HG03571 (cell line): Measurements from ENCODE around the gene PSMC1.

Experiments
- ATAC-seq: cut with Tn5 transposase; IDR thresholded peaks from one replicate; pipeline ENCODE4 v1.9.1; 2021; ENCODE audit not compliant: unreplicated experiment

The PSMC1 gene

DNA sequence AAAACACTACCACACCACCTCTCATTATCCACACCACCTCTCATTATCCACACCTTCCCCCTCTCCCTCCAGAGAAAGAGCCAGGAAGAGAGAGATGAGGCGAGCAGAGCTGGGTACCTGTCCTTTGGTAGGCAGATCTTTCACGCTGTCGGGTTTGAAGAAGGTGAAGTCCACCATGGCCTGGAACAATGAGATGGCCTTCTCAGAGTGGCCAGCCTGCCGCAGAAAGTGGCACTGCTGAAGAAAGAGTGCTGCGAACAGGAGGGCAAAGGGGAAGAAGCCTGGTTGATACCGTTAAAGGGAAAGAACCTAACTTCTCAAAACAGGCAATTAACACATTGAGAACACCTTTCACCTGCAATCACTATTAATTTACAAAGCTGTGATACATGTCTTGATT lies 44.8 kb downstream of the PSMC1 start:
- no peak for ATAC-seq

DNA sequence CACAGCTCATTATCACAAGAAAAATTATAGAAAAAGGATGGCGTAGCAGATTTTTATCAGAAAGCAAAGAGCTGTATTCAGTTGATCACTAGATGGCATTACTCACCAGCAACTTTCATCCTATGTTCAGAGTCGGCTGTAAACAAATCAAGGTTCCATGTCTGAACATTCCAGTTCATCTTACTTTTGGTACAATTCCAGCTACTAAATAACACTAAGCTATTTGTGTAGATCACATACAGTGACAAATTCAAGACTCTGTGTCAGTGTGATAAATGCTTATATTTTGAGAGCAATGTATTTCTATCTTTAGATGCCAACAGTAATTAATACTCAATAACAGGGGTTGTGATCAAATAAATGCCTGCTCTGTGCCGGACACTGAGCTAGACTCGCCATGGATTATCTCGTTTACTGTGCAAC lies 45.3 kb downstream of the PSMC1 start:
- no peak for ATAC-seq

DNA sequence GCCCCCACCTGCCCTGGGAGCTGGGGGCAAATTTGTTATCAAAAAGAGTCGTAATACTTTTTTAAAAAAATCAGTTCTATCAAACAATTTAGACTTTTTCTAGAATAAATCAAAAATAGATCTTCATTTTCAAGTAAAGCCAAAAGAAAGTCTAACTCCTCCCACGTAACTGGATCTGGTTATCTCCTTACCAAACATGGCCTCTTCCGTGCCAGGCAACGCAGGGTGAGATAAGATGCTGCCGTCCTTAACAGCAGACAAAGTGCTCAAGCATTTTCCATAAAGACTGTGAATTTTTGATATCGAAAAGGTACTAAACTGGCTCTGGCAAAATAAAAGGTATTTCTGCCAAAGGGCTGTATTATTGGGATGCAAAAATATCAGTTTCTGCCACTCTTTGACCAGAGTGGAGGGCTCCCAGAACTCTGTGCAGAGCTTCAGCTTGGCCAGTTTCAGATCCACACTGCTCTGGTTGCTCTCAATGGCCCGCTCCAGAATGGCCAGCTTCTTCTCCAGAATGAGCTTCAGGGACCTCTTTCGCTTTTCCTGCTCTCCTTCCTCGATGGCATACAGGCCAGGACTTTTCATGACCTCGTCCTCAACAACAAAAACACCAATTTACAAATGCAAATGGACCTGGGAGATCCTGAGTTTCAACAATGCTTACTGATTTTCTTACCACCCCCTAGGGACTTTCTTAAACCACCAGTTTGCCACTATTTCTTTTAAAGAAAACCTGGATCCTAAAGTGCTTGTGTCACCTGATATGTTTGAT lies 46.4 kb downstream of the PSMC1 start:
- no peak for ATAC-seq

DNA sequence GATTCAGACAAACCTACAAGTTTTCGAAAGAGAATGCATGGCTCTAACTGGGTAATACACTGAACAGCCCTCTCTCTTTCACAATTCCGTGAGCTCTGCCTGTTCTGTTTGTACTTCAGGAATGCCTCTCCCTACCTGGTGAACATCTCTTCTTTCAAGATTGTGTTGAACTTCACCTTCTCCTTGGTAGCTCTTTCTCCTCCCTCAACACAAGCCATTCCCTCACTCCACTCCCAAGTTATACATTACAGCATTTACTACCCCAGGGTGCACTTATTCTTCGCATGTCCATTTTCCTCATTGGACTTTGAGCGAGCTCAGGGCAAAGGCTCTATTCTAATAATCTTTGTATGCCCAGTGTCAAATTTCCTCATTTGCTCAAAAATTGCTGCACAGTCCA lies 47.1 kb downstream of the PSMC1 start:
- ATAC-seq = no peak

- ATAC-seq = no peak
Measured at GRCh38 chr14:90304502-90304901, 48.1 kb downstream of the PSMC1 start.

- no peak for ATAC-seq
Measured at GRCh38 chr14:90305176-90305601, 48.8 kb downstream of the PSMC1 start.

DNA sequence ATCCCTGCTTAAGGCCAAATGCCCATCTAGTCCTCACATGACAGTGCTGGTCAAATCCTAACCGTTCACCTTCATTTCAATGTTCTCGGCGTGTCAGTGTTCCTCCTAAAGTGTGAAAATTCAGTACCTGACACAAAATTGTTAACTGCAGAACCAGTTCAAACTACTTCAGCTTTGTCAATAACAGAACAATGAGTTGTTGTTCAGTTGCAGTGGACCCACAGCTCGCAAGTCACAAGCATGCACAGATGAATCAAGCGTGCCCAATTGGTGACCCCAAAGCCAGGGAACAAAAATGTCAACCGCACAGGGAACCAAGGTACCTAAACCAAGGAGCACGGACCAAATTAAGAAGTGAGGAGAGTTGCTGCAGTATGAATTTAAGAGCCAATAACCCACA lies 52.2 kb downstream of the PSMC1 start:
- ATAC-seq = no peak

- no peak for ATAC-seq
Measured at GRCh38 chr14:90317286-90317685, 60.9 kb downstream of the PSMC1 start.

DNA sequence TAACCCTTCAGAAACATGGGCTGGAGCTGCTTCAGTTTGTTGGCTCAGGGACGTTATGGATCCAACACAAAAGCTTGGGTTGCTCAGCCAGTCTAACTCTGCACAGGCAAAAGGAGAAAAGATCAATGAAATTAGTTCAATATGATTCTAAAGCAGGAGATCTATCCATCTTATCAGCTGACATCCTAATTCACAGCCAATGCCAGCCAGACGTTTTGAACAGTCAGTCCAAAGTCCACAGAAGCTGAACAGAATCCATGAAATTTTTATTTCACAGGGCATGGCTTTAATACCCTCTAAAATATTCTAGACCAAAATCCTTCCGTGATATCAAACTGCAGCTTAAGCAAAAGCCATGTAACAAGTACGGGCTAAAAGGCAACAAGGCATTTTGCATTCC lies 61.7 kb downstream of the PSMC1 start:
- ATAC-seq = no peak

DNA sequence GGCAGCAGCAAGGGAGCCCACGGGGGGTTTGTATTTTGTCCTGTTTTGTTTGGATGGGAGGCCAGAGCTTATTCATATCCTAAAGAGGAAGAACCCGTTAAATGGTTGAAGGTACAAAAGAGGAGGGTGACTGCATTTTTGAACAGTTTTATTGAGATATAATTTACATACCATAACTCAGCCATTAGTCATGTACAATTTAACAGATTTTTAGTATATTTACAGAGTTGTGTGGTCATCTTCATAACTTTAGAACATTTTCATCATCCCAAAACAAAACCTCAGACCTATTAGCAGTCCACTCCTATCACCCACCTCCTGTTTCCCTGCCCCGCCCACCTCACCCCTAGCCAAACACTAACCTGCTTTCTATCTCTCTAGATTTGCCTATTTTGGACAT lies 62.8 kb downstream of the PSMC1 start:
- no peak for ATAC-seq

GRCh38 chr14:90319634-90320541 lies 63.5 kb downstream of the PSMC1 start:
- no peak for ATAC-seq

DNA sequence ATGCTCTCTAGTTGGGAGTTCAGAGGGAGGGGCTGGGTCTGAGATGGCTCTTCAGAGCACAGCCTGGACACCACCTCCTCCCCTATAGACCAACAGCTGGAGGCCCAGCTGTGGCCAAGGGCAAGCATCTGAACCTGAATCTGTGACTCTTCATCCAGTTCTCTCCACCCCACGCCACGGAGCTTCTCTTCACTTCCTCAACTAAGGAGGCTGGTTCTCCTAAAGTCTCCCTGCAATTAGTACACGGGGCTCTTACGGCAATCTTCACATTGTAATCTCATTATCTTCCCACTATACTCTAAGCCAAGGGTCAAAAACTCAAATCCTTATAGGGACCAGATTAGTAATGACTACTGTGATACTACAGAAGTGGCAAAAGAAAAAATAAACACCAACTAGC lies 65.5 kb downstream of the PSMC1 start:
- no peak for ATAC-seq
